Loucy (cell line): ENCODE measurements around the gene DENND4C.

Experiments used
- H2AFZ ChIP-seq: fragments of 200-600 bp; sonication (generic); 2 replicates; pipeline ENCODE4 v1.6.0; 2016; ENCODE audit warnings: antibody characterized with exemption, mild to moderate bottlenecking, low read length, moderate library complexity
- H3F3A ChIP-seq: fragments of 200-600 bp; 2 replicates; pipeline ENCODE4 v1.6.0; 2016; ENCODE audit warnings: antibody characterized with exemption, low read depth, mild to moderate bottlenecking
- H3K27me3 ChIP-seq: fragments of 200-600 bp; sonication (generic); 2 replicates; pipeline ENCODE4 v1.6.1; 2014; ENCODE audit warnings: low read length, mild to moderate bottlenecking; ENCODE audit not compliant: insufficient read depth, poor library complexity, severe bottlenecking
- H3K36me3 ChIP-seq: fragments of 200-600 bp; sonication (generic); 2 replicates; pipeline ENCODE4 v1.6.1; 2016; ENCODE audit warnings: low read length; ENCODE audit not compliant: insufficient read depth
- H3K4me1 ChIP-seq: fragments of 200-600 bp; sonication (generic); 2 replicates; pipeline ENCODE4 v1.5.1; 2014; ENCODE audit warnings: low read length, mild to moderate bottlenecking; ENCODE audit not compliant: insufficient read depth, poor library complexity, severe bottlenecking
- H3K4me2 ChIP-seq: fragments of 200-600 bp; sonication (generic); 2 replicates; pipeline ENCODE4 v1.6.0; 2014; ENCODE audit warnings: antibody characterized with exemption, low read length, low read depth, mild to moderate bottlenecking; ENCODE audit not compliant: poor library complexity, severe bottlenecking
- H3K4me3 ChIP-seq: fragments of 200-600 bp; sonication (generic); 2 replicates; pipeline ENCODE4 v1.5.1; 2014; ENCODE audit warnings: low read length, mild to moderate bottlenecking, mixed read lengths; ENCODE audit not compliant: poor library complexity, severe bottlenecking
- H3K79me2 ChIP-seq: fragments of 200-600 bp; sonication (generic); 2 replicates; pipeline ENCODE4 v1.6.1; 2014; ENCODE audit warnings: low read length; ENCODE audit not compliant: insufficient read depth
- H3K9ac ChIP-seq: fragments of 200-600 bp; sonication (generic); 2 replicates; pipeline ENCODE4 v1.6.0; 2014; ENCODE audit warnings: mild to moderate bottlenecking, low read depth, low read length, moderate library complexity; ENCODE audit not compliant: poor library complexity, severe bottlenecking
- H3K9me2 ChIP-seq: fragments of 200-600 bp; sonication (generic); replicated peaks from 2 replicates; pipeline ENCODE4 v1.6.1; 2016; ENCODE audit warnings: low read depth, low read length, mixed read lengths
- H3K9me3 ChIP-seq: fragments of 200-600 bp; sonication (generic); 2 replicates; pipeline ENCODE4 v1.6.1; 2014; ENCODE audit warnings: mild to moderate bottlenecking, antibody characterized with exemption, low read length, low read depth; ENCODE audit not compliant: insufficient read depth
- H4K20me1 ChIP-seq: fragments of 200-600 bp; sonication (generic); 2 replicates; pipeline ENCODE4 v1.6.0; 2014; ENCODE audit warnings: antibody characterized with exemption, low read length, mild to moderate bottlenecking; ENCODE audit not compliant: insufficient read depth, poor library complexity, severe bottlenecking
- CTCF ChIP-seq: fragments of 200-600 bp; sonication (generic); conservative IDR thresholded peaks from 2 replicates; pipeline ENCODE4 v1.5.1; 2014; ENCODE audit warnings: mild to moderate bottlenecking, antibody characterized with exemption, low read length
- EZH2phosphoT487 ChIP-seq: fragments of 200-600 bp; IDR thresholded peaks from 2 replicates; pipeline ENCODE4 v1.6.1; 2018; ENCODE audit warnings: antibody characterized with exemption, mild to moderate bottlenecking, moderate library complexity, borderline replicate concordance

The DENND4C gene

GRCh38 chr9:19252174-19252884 lies 21.8 kb downstream of the DENND4C start:
- no peak for TF ChIP-seq EZH2phosphoT487
- no peak for TF ChIP-seq CTCF
- peaks cover 84% of the 10 kb centered on the region for H3K79me2 ChIP-seq
- H3K4me2 ChIP-seq: no peak overlapping the region

GRCh38 chr9:19252885-19253219 lies 22.4 kb downstream of the DENND4C start:
- H3K9me2 ChIP-seq: no peaks in the 10 kb centered on the region
- H3K79me2 ChIP-seq: peaks cover 84% of the 10 kb centered on the region
- no peak overlapping the region for H3K9ac ChIP-seq
- H3K4me3 ChIP-seq: no peak overlapping the region
- H3K4me1 ChIP-seq: peaks cover 7% of the 10 kb centered on the region
- TF ChIP-seq EZH2phosphoT487 (no peak), CTCF (no peak)
- no peaks in the 10 kb centered on the region for H3K36me3 ChIP-seq
- peaks cover 37% of the 10 kb centered on the region for H4K20me1 ChIP-seq
- H3K27me3 ChIP-seq: no peaks in the 10 kb centered on the region
- no peaks in the 10 kb centered on the region for H3F3A ChIP-seq
- no peaks in the 10 kb centered on the region for H3K9me3 ChIP-seq
- no peak overlapping the region for H3K4me2 ChIP-seq
- H2AFZ ChIP-seq: no peak overlapping the region

More at GRCh38 chr9:19252174-19252884, 21.8 kb downstream of the DENND4C start:
- Histone ChIP-seq H3F3A (no peaks in the 10 kb centered on the region), H3K36me3 (no peaks in the 10 kb centered on the region), H3K9me3 (no peaks in the 10 kb centered on the region), H3K9ac (no peak overlapping the region), H3K4me3 (no peak overlapping the region), H3K9me2 (no peaks in the 10 kb centered on the region), H4K20me1 (peaks cover 37% of the 10 kb centered on the region), H3K27me3 (no peaks in the 10 kb centered on the region), H2AFZ (no peak overlapping the region), H3K4me1 (peaks cover 7% of the 10 kb centered on the region)

GRCh38 chr9:19255112-19255511 lies 24.6 kb downstream of the DENND4C start:
- TF ChIP-seq CTCF (no peak), EZH2phosphoT487 (no peak)
- peaks cover 34% of the 10 kb centered on the region for H4K20me1 ChIP-seq
- no peak overlapping the region for H3K4me2 ChIP-seq
- H2AFZ ChIP-seq: no peak overlapping the region
- H3K79me2 ChIP-seq: peaks cover 76% of the 10 kb centered on the region
- H3K27me3 ChIP-seq: no peaks in the 10 kb centered on the region
- H3K36me3 ChIP-seq: no peaks in the 10 kb centered on the region
- H3K4me1 ChIP-seq: peaks cover 4% of the 10 kb centered on the region
- no peak overlapping the region for H3K9ac ChIP-seq
- no peaks in the 10 kb centered on the region for H3K9me3 ChIP-seq
- no peaks in the 10 kb centered on the region for H3K9me2 ChIP-seq
- H3F3A ChIP-seq: no peaks in the 10 kb centered on the region
- H3K4me3 ChIP-seq: no peak overlapping the region
